Kidney tubule cell (primary cell): ENCODE measurements around the gene PICALM.
"Not testable (repeated sequence)": the region's sequence is repeated elsewhere in the genome, so short reads cannot be mapped to it uniquely, and the experiment has no call there.

Experiments
- DNase-seq: peaks from one replicate; pipeline ENCODE4 v3.0.0-alpha.2; 2018; ENCODE audit warnings: low spot score

The PICALM gene

GRCh38 chr11:85937835-85938234 lies 131.0 kb downstream of the PICALM start:
- no peak for DNase-seq

GRCh38 chr11:85935751-85936150 lies 133.1 kb downstream of the PICALM start:
- no peak for DNase-seq

GRCh38 chr11:85934596-85935169 lies 134.2 kb downstream of the PICALM start:
- no peak for DNase-seq

- peak; percentile 37 for DNase-seq
These were observed 138.0 kb downstream of the PICALM start for GRCh38 chr11:85930879-85931366.

GRCh38 chr11:85926653-85927214 lies 142.2 kb downstream of the PICALM start:
- DNase-seq: not testable (repeated sequence)

- DNase-seq: no peak
These were observed 145.4 kb downstream of the PICALM start for GRCh38 chr11:85923455-85923854.

- DNase-seq: no peak
These were observed 146.5 kb downstream of the PICALM start for GRCh38 chr11:85922367-85922766.

GRCh38 chr11:85918910-85919794 lies 149.7 kb downstream of the PICALM start:
- no peak for DNase-seq

- DNase-seq: no peak
These were observed 154.5 kb downstream of the PICALM start for GRCh38 chr11:85914425-85914824.

GRCh38 chr11:85913513-85913912 lies 155.4 kb downstream of the PICALM start:
- no peak for DNase-seq

- no peak for DNase-seq
These were observed 156.5 kb downstream of the PICALM start for GRCh38 chr11:85912414-85912813.
